GM21423 (cell line): ENCODE results near the gene WLS.

Source experiments
- ATAC-seq: cut with Tn5 transposase; IDR thresholded peaks from one replicate; pipeline ENCODE4 v1.9.1; 2021; ENCODE audit warnings: mild to moderate bottlenecking, moderate library complexity; ENCODE audit not compliant: unreplicated experiment

WLS gene

GRCh38 chr1:68141071-68142021, 91.0 kb downstream of the WLS start:
- no peak for ATAC-seq

DNA sequence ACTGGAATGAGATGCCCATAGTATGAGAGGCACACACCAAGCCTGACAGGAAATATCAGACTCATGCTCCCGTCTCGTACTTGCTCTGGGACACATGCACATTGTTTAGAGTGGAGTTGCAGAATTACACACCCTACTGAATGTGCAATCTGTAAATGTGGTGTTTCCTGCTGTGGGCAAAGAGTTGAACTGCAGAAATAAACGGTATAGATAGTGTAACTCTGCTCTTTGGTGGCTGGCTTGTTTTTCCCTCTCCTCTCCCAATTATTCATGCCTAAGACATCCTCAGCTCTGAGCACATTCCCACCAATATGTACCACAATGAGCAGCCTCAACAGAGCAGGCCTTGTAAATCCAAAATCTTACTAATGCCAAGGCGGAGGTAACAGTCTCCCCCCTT, 91.8 kb downstream of the WLS start:
- ATAC-seq = no peak

- no peak for ATAC-seq
Observed at GRCh38 chr1:68136187-68136586, 96.1 kb downstream of the WLS start.

- no peak for ATAC-seq
Observed at GRCh38 chr1:68132426-68133130, 99.7 kb downstream of the WLS start.

- no peak for ATAC-seq
Observed at GRCh38 chr1:68131261-68131660, 101.1 kb downstream of the WLS start.

- no peak for ATAC-seq
Observed at GRCh38 chr1:68129536-68130250, 102.6 kb downstream of the WLS start.

DNA sequence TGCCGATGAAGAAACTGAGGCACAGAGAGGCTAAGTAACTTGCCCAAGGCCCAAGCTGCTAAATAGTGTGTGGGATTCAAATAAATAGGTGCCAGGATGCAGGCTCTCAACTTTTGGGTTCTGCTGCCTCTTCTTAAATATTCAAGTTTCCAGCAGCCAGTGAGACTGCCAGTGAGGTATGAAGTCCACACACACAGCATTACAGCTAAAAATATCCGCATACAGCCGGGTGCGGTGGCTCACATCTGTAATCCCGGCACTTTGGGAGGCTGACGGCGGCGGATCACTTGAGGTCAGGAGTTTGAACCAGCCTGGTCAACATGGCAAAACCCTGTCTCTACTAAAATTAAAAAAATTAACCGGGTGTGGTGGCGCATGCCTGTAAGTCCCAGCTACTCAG, 103.5 kb downstream of the WLS start:
- ATAC-seq = no peak

GRCh38 chr1:68128157-68128556, 104.2 kb downstream of the WLS start:
- ATAC-seq = peak; percentile 62

DNA sequence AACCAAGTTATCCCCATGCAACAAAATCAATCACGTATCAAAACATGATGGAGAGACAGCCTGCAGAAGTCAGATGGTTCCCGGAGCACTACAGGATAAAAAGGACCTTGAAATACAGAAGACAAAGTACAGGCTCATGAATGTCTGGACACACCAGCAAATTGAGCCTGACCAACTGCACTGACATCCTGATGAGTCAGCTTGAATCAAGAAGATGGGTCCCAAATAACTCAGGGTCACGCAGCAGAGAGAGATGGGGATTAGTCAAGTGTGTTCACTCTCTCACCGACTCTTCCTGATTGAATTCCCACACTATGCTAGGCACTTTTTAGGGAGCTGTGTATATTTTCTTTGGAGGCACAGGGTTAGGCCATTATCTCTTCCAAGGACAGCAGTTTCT, 110.8 kb downstream of the WLS start:
- ATAC-seq = no peak

GRCh38 chr1:68120136-68120791, 112.1 kb downstream of the WLS start:
- ATAC-seq = peak; percentile 81

DNA sequence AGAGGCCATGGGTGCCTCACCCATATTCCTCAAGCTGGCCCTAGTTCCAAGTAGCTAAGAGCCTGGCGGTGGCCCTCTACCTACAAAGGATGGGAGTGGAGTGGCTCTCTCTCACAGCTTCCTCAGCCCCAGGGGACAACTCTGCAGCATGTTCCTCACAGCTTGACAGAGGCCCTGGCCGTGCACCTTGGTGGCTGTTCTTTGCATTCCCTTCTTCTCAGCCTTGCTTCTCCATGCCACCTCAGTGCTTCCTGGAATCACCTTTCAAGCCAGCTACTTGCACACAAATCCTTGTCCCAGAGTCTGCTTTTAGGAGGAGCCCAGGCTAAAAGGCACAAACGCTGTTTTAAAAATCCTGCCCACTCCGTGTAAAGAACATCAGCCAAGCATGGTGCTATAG, 112.9 kb downstream of the WLS start:
- ATAC-seq = no peak

DNA sequence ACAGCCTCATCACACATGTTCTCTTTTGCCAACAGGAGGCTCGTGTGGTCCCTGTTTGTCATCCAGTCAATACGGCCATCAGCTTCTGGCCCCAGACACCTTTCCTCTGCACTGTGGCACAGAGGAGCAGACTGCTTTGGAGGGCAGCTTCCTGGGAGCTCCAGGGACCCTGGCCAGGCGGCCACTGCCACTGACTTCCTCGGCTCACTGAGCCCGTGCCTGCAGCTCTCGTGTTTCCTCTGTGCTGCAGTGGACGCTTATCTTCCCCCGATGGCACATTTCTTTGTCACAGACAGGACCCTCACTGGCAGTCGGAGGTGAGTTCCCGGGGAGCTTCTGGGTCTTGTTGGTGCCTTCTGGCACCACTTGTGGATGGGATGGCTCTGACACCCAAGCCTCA, 114.9 kb downstream of the WLS start:
- ATAC-seq = no peak

- no peak for ATAC-seq
Observed at GRCh38 chr1:68116643-68117235, 115.6 kb downstream of the WLS start.

DNA sequence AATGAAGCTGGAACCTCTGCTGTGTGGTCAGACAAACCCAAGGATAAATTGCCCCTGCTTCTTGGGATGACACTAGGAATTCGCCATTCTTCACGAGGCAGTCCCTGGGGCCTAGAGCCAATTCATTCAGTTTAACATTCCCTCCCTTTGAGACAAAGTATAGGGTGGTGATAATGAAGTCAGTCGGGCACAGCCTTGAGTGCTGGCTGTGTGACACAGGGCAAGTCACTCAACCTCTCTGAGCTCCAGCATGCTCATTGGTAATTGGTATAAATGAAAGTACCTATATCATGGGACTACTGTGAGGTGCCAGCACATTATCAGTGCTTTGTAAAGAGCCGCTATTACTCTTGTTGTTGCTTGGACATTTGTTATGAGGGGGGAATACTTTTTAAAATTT, 117.0 kb downstream of the WLS start:
- ATAC-seq = no peak

GRCh38 chr1:68113966-68114365, 118.4 kb downstream of the WLS start:
- ATAC-seq = no peak

DNA sequence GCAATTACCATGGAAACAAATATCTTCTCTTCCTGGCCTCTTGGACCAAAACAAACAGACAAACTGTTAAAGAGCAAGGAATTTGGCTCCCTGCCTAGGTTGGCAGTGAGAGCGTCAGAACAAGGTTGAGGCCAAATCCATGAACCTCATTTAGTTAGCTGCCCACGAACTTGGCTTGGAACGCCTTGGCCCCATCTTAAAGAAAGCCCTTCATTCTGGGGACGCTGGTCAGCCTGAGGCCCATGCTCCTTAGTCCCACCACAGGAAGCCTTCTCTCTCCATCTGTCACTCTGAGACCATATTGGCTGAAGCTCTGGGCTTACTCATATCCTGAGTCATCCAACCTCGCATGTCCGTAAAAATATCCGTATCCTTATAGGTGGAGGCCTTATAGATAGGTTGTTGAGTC, 119.5 kb downstream of the WLS start:
- ATAC-seq = no peak

GRCh38 chr1:68111519-68112436, 120.5 kb downstream of the WLS start:
- ATAC-seq = no peak

GRCh38 chr1:68107771-68108170, 124.6 kb downstream of the WLS start:
- no peak for ATAC-seq

DNA sequence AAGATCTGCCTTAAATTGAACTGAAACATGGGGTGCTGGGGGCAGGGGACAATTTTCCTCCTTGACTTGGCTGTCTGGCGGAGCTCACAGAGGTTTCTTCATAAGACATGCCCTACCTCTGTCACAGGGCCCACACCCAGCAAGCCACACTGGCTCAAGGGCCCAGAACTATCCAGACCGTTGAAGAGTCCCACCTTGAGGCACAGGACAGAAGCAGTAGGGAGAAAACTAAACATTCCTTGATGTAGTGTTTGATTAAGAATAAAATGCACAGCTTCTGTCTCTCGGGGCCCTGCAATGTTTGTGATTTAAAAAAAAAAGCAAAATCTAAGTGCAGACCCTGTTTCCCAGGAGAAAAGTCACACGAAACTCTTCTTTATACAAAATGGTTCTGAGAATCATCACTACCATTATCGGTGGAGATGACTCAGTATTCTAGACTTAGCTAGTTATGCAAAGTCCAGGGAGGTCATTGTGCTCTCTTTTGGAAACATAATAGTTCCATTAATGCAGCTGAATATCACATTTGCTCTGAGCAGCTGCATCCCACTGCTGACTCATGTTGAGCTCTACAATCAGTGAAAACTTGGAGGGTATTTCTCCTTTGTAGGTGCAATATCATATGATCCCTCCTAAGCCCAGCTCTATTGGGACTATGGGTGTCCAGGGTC, 128.3 kb downstream of the WLS start:
- ATAC-seq = no peak
